Measurements from ENCODE around the gene CNTN4.

GRCh38 chr3:2976796-2977195, 878.1 kb downstream of the CNTN4 start:
- no peak for TF ChIP-seq POLR2A (IDR thresholded peaks at IDR 0.05)
- TF ChIP-seq POLR2AphosphoS5 (IDR thresholded peaks at IDR 0.05), result no peak

All from breast epithelium (tissue), 3 donors.